ENCODE measurements around the gene KRTAP4-11. TPM values are rescaled to one million over a fixed set of nuclear protein-coding genes. Genes with fewer than 3 reads are reported as not detected.
"Not testable (repeated sequence)": the region's sequence is repeated elsewhere in the genome, so short reads cannot be mapped to it uniquely, and the experiment has no call there.

KRTAP4-11 gene
- total RNA-seq, 4 donors from 2014 or later, result not detected

DNA sequence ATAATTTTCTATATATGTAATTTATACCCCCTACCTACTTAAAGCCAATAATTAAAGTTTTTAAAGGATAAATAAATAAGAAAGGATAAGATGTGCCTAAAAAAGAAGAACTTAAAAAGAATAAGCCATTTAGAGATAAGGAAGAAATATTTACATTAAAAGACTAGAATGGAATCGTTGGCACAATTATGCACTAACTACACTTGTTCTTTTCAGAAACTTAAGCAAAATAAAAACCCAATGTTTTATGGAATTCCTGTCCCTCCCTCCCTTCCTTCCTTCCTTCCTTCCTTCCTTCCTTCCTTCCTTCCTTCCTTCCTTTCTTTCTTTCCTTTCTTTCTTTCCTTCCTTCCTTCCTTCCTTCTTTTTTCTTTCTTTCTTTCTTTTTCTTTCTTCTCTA is 26.7 kb upstream of the KRTAP4-11 start:
- intact Hi-C loops (cut with DNase I; ENCODE audit: low total_unique reads), result no loop called here
- DNase-seq, result no peak
- no peak overlapping the region for H3K4me3 ChIP-seq
- H3K4me1 ChIP-seq, result no peaks in the 10 kb centered on the region
- H3K9me3 ChIP-seq, result no peaks in the 10 kb centered on the region
- no peaks in the 10 kb centered on the region for H3K36me3 ChIP-seq
- no peak overlapping the region for H3K27ac ChIP-seq
- H3K27me3 ChIP-seq, result no peaks in the 10 kb centered on the region
- TF ChIP-seq, protein P1, sequence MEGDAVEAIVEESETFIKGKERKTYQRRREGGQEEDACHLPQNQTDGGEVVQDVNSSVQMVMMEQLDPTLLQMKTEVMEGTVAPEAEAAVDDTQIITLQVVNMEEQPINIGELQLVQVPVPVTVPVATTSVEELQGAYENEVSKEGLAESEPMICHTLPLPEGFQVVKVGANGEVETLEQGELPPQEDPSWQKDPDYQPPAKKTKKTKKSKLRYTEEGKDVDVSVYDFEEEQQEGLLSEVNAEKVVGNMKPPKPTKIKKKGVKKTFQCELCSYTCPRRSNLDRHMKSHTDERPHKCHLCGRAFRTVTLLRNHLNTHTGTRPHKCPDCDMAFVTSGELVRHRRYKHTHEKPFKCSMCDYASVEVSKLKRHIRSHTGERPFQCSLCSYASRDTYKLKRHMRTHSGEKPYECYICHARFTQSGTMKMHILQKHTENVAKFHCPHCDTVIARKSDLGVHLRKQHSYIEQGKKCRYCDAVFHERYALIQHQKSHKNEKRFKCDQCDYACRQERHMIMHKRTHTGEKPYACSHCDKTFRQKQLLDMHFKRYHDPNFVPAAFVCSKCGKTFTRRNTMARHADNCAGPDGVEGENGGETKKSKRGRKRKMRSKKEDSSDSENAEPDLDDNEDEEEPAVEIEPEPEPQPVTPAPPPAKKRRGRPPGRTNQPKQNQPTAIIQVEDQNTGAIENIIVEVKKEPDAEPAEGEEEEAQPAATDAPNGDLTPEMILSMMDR (IDR thresholded peaks at IDR 0.05), result no peak
- TF ChIP-seq POLR2A (IDR thresholded peaks at IDR 0.05), result no peak

DNA sequence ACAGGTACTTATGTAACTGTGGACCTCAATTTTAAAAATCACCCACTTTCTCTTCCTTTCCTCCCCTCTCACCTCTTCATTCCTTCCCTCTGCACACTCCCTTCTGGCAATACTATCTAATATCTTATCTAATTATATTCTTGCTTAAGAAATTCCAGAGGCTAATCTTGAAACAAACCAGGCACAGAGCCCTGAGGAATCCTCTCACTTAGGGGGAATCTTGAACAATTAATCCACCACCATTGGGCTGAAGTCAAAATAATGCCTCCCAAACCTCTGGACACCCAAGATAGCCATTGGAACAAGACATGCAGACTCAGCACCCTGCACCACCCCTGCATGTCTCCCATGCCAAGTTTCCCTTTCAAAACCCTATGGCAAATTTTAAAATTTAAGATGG is 23.2 kb upstream of the KRTAP4-11 start:
- Histone ChIP-seq H3K9me3 (no peaks in the 10 kb centered on the region), H3K4me1 (no peaks in the 10 kb centered on the region), H3K27me3 (no peaks in the 10 kb centered on the region), H3K4me3 (no peak overlapping the region), H3K27ac (no peak overlapping the region), H3K36me3 (no peaks in the 10 kb centered on the region)
- intact Hi-C loops (cut with DNase I; ENCODE audit: low total_unique reads), result no loop called here
- TF ChIP-seq POLR2A (IDR thresholded peaks at IDR 0.05), result no peak
- TF ChIP-seq, protein P1 (IDR thresholded peaks at IDR 0.05), result no peak
- no peak for DNase-seq

DNA sequence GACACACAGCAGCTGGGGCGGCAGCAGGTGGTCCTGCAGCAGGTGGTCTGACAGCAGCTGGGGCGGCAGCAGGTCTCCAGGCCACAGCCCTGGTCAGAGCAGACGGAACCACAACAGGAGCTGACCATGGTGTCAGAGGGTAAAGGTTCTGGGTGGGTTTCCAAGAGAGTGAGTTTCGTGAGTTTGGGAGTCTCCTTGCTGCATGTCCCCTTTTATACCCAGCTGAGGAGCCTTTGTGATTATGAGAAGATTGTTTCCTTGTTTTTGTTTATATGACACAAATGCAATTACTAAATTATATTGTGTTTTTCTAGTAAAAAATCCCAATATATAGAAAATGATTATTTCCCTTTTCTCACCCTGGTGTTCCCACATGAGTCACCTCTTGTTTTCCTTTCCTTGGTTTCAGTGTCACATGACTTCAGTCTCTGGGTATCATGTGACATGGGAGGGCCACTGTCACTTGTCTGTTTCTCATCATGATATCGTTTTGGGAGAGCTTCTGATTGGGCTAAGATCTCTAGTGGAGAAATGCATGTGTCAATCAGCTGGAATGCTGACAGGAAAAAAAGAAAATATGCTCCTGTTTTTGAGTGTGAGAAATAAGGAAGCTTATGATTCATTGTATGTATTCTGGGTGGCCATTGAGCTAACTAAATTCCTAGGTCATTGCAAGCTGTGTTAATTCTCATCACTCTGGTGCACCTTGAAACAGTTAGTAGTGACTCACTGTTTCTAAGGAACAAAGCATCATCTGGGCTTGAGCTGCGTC is 22.4 kb upstream of the KRTAP4-11 start, which contains the start of gene KRTAP4-6:
TSS of gene KRTAP4-6 (minus strand) at position 185 of the 772 bp plus-strand sequence. CDS start at position 128, 57 bp downstream.
- intact Hi-C loops (cut with DNase I; ENCODE audit: low total_unique reads), result no loop called here
- no peak for DNase-seq
- H3K4me3 ChIP-seq, result no peak within 1 kb of the TSS
- H3K27ac ChIP-seq, result no peak within 1 kb of the TSS
- no peaks in the 10 kb centered on the region for H3K9me3 ChIP-seq
- no peaks in the 10 kb centered on the region for H3K4me1 ChIP-seq
- no peaks in the 10 kb centered on the region for H3K36me3 ChIP-seq
- no peaks in the 10 kb centered on the region for H3K27me3 ChIP-seq
- TF ChIP-seq POLR2A (IDR thresholded peaks at IDR 0.05), result no peak
- TF ChIP-seq, protein P1 (IDR thresholded peaks at IDR 0.05), result no peak

DNA sequence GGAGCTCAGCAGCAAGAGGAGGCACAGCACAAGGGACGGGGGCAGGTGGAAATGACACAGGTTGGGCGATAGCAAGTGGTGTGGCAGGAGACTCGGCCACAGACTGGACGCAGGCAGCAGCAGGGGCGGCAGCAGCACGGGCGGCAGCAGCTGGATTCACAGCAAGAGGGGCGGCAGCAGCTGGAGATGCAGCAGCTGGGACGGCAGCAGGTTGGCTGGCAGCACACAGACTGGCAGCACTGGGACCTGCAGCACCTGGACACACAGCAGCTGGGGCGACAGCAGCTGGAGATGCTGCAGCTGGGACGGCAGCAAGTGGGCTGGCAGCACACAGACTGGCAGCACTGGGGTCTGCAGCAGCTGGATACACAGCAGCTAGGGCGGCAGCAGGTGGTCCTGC is 21.7 kb upstream of the KRTAP4-11 start:
- DNase-seq; intact Hi-C loops (cut with DNase I; ENCODE audit: low total_unique reads); H3K4me1 ChIP-seq; H3K27ac ChIP-seq; H3K27me3 ChIP-seq; H3K9me3 ChIP-seq; H3K4me3 ChIP-seq; H3K36me3 ChIP-seq: not testable (repeated sequence)

DNA sequence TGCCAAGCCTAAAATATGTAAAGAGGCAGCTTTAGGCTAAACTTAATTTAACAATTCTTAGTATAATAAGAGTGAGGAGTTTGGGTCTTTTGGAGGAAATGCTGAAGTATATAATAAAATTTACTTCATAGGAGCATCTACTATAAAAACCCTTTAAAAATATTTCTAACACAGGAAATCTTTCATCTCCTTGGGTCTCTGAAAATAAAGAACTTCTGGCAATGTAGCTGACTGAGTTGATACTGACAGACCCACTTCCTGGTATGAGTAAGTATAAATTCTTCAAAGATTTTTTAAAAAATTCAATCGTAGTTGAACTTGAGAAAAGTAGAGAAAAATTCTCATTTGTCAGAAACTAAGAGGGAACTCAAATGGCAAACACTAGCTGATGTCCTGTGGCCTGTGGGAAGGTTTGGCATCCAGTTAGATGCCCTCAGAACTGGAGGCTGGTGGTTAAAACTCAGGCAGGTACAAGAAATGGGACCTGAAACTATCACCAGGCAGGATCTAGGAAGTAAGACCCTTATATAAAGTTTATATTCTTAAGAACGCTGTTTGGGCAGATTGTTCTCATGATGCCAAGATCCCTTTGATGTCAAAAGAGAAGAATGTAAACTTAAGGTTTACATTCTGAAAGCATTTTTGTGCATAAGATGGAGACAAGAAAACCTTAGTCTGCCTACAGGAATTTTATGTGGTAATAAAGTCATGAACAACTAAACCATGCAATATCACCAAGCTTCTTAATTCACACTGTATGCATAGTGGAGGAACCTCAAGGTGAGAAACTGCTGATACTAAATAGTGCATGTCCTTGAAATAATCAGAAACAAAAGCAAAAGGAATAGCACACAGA is 15.9 kb upstream of the KRTAP4-11 start:
- H3K4me3 ChIP-seq, result no peak overlapping the region
- TF ChIP-seq, protein P1 (IDR thresholded peaks at IDR 0.05), result no peak
- H3K36me3 ChIP-seq, result no peaks in the 10 kb centered on the region
- H3K4me1 ChIP-seq, result no peaks in the 10 kb centered on the region
- H3K9me3 ChIP-seq, result no peaks in the 10 kb centered on the region
- no peaks in the 10 kb centered on the region for H3K27me3 ChIP-seq
- no peak for DNase-seq
- H3K27ac ChIP-seq, result no peak overlapping the region
- intact Hi-C loops (cut with DNase I; ENCODE audit: low total_unique reads), result no loop called here

Measured in uterus (tissue), 4 donors.